Mononuclear cell (primary cell): ENCODE data around the gene OGFOD2. TPM values are rescaled to one million over a fixed set of nuclear protein-coding genes. Genes with fewer than 3 reads are reported as not detected.

Experiments used
- H3K27me3 ChIP-seq: 2 replicates; pipeline ENCODE4 v1.6.0; 2011; ENCODE audit warnings: low read length, control low read depth; ENCODE audit not compliant: insufficient read depth
- H3K4me1 ChIP-seq: 2 replicates; pipeline ENCODE4 v1.5.1; 2011; ENCODE audit warnings: mild to moderate bottlenecking, low read length, control low read depth; ENCODE audit not compliant: insufficient read depth
- H3K4me3 ChIP-seq: 2 replicates; pipeline ENCODE4 v1.5.1; 2011; ENCODE audit warnings: mild to moderate bottlenecking, low read length, moderate library complexity
- H3K9me3 ChIP-seq: 2 replicates; pipeline ENCODE4 v1.5.1; 2011; ENCODE audit warnings: low read depth, mild to moderate bottlenecking, control low read depth, low read length
- total RNA-seq: library from RNA; depleted of rRNA; stranded (reverse); fragments of >200 nt; gene quantifications from one replicate; pipeline ENCODE4 v1.2.3, GENCODE V29; 2012

The OGFOD2 gene
- total RNA-seq, 1 donor: 4.5 TPM

DNA sequence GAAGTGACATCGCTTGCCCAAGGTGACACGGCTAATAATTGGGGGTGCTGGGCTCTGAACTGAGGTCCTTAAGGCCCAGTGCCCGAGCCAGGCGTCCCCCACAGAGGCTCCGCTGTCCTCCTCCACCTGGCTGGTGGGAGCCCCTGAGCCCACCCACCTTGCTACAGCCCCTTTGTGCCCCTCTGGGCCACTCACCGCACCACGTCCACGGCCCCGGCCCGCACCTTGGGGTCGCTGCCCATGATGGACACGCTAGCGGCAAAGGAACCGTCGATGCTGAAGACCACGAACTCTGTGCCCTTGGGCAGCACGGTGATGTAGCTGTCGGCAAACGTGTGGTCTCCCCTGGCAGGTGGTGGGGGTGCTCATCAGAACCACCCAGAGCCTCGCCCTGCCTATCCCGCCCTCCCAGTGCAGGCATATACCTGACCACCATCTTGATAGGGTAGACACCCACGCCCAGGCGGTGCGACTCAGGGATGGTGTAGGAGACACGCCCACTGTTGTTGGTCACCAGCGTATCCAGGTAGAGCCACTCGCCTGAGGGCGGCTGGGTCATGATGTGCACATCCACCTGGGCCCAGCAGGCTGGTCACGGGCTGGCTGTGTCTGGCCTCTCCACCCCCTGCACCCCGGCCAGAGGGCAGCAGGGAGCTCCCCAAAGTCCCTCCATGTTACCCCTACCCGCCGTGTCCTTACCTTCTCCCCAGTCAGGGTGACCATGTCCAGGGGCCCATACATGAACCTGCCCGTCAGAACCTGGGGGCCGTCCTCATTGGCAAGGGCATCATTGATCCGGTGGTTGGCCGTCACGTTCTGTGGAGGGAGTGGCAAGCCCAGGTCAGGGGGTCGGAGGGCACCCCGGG is 12.3 kb downstream of the OGFOD2 start:
- Histone ChIP-seq H3K4me1 (peaks cover 30% of the 10 kb centered on the region), H3K4me3 (no peak overlapping the region)

DNA sequence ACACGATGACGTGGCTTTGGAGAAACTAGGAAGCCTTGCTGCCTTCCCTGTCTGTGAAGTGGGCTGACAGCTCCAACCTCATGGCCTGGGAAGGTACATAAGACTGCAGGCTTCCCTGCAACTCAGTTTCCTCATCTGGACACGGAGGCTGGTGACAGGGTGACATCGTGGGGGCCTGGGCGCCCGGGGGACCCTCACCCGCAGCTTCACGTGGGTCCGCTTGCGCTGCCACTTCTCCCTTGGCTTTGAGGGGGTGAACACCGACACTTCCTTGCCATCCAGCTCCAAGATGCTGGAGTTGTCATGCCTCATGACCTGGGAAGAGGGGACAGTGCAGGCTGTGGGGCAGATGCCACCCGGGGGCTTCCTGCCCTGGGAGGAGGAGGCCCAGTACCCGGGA is 13.0 kb downstream of the OGFOD2 start:
- H3K9me3 ChIP-seq: no peaks in the 10 kb centered on the region
- H3K4me3 ChIP-seq: no peak overlapping the region
- no peaks in the 10 kb centered on the region for H3K27me3 ChIP-seq
- peaks cover 23% of the 10 kb centered on the region for H3K4me1 ChIP-seq

More for the DNA sequence above, 12.3 kb downstream of the OGFOD2 start:
- Histone ChIP-seq H3K27me3 (no peaks in the 10 kb centered on the region), H3K9me3 (no peaks in the 10 kb centered on the region)

GRCh38 chr12:122988612-122989212 is 13.7 kb downstream of the OGFOD2 start:
- Histone ChIP-seq H3K9me3 (no peaks in the 10 kb centered on the region), H3K4me3 (no peak overlapping the region), H3K27me3 (no peaks in the 10 kb centered on the region), H3K4me1 (peaks cover 16% of the 10 kb centered on the region)

- H3K4me1 ChIP-seq: peaks cover 10% of the 10 kb centered on the region
- no peaks in the 10 kb centered on the region for H3K27me3 ChIP-seq
- no peak overlapping the region for H3K4me3 ChIP-seq
- H3K9me3 ChIP-seq: no peaks in the 10 kb centered on the region
Observed at GRCh38 chr12:122989225-122989839, 14.3 kb downstream of the OGFOD2 start.

GRCh38 chr12:122989874-122990419 is 14.9 kb downstream of the OGFOD2 start:
- peaks cover 4% of the 10 kb centered on the region for H3K4me1 ChIP-seq
- no peaks in the 10 kb centered on the region for H3K9me3 ChIP-seq
- H3K27me3 ChIP-seq: no peaks in the 10 kb centered on the region
- H3K4me3 ChIP-seq: no peak overlapping the region

DNA sequence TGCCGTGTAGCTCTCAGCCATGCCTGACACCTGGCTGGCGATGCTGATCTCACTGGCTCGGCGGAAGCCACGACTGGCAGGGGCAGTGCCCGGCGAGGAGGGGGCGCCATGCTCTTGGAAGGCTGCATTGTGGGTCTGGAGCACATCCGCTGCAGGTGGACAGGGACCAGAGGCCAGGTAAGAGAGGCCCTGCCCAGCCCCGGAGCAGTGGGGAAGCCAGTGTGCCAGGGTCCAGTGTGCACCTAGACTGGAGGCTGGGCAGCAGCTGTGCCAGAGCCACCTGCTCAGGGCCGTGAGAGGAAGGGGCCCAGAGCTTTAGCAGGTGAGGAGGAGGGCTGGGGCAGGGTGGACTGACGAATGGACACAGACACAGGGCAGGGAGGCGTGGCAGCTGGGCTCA is 15.5 kb downstream of the OGFOD2 start:
- Histone ChIP-seq H3K27me3 (no peaks in the 10 kb centered on the region), H3K9me3 (no peaks in the 10 kb centered on the region), H3K4me3 (no peak overlapping the region), H3K4me1 (no peaks in the 10 kb centered on the region)

- no peaks in the 10 kb centered on the region for H3K27me3 ChIP-seq
- no peak overlapping the region for H3K4me3 ChIP-seq
- H3K4me1 ChIP-seq: no peaks in the 10 kb centered on the region
- no peaks in the 10 kb centered on the region for H3K9me3 ChIP-seq
Observed at GRCh38 chr12:122990961-122991622, 16.0 kb downstream of the OGFOD2 start.

DNA sequence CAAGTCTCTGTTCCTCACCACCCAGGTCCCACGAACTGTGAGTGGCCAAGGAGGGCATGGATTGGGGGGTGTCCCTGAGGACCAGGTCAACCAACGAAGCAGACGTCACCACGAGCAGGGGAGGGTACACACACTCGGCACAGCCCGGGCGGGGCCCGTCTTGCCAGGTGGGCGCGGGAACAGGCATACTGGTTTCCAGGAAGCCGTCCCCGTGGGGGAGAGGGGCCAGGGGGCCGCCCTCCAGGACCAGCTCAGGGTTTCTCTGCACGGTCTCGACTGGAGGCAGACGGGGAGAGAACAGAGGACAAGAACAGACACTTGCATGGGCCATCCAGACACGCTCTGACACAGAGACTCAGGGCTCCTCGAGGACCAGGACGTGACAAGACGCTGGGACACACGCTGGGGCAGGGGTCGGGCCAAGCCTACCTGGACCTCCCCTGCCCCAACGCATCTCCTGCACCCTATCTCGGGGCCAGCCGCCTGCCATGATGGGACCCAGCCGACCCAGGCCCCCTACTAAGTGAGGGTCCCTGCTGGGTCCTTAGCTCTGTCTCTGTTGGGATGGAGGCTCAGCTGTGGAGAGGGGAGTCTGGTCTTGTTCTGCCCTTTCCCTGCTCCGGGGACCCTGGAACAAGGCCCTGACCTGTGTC is 16.7 kb downstream of the OGFOD2 start:
- H3K4me1 ChIP-seq: no peaks in the 10 kb centered on the region
- no peaks in the 10 kb centered on the region for H3K27me3 ChIP-seq
- H3K9me3 ChIP-seq: no peaks in the 10 kb centered on the region
- H3K4me3 ChIP-seq: no peak overlapping the region

GRCh38 chr12:122992386-122992785 is 17.3 kb downstream of the OGFOD2 start:
- no peaks in the 10 kb centered on the region for H3K4me1 ChIP-seq
- no peaks in the 10 kb centered on the region for H3K27me3 ChIP-seq
- H3K9me3 ChIP-seq: no peaks in the 10 kb centered on the region

DNA sequence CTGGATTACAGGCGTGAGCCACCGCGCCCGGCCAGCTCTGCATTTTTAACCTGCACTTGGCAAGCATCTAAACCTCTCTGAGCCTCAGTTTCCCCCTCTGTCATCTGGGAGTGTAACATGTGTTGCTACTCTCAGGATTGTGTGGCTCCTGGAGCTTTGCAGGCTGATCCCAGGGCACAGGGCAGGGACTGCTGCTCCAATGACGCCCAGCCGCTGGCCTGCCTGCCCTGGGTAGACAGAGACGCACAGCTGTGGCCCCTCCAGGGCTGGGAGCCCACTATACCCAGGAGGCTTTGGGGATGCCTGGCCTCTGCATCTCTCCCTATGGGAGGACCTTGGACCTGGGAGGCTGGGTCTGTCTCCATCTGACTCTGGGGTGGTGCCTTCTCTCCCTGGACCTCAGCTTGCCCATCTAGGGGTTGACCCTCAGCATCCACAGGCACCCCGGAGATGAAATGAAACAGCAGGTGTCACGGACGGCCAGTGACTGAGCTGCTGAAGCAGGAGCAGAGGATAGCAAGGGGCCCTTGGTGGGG is 19.2 kb downstream of the OGFOD2 start:
- H3K4me3 ChIP-seq: no peak overlapping the region
- H3K4me1 ChIP-seq: no peaks in the 10 kb centered on the region
- H3K27me3 ChIP-seq: no peaks in the 10 kb centered on the region
- no peaks in the 10 kb centered on the region for H3K9me3 ChIP-seq

More at GRCh38 chr12:122992386-122992785, 17.3 kb downstream of the OGFOD2 start:
- no peak overlapping the region for H3K4me3 ChIP-seq

DNA sequence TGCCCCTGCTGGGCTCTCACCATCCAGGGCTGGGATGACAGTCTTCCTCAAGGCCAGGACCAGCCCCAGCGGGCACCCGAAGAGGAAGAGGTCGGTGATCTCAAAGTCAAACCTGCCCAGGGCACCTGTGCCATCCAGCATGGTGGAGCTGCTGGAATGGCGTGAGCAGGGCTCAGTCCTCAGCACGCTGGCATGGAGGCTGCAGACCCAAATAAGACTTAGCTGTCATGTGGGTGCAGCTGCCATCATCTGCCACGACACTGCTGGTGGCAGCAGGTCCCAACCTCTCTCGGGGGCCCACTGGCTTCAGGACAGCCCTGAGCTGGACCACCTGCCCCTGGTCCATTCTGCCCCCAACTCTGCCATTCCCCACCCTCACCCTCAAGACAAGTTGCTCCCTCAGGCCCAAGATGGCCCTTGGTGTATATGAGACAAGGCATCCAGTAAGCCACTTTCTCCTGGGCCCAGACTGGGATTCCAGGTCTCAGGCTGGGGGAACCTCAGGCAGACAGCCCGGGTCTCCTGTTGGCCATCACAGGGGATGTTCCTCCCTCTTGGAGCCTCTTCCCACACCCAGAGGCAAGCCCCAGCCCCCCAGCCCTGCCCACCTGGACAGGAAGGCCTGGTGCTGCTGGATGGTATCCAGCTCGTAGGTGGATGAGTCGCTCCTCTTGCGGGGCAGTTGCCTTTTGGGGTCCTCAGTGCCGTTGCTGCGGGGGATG is 19.9 kb downstream of the OGFOD2 start:
- no peaks in the 10 kb centered on the region for H3K27me3 ChIP-seq
- no peak overlapping the region for H3K4me3 ChIP-seq
- H3K9me3 ChIP-seq: no peaks in the 10 kb centered on the region
- no peaks in the 10 kb centered on the region for H3K4me1 ChIP-seq

GRCh38 chr12:122995503-122996187 is 20.6 kb downstream of the OGFOD2 start:
- H3K4me1 ChIP-seq: no peaks in the 10 kb centered on the region
- H3K4me3 ChIP-seq: no peak overlapping the region
- H3K27me3 ChIP-seq: no peaks in the 10 kb centered on the region
- no peaks in the 10 kb centered on the region for H3K9me3 ChIP-seq

DNA sequence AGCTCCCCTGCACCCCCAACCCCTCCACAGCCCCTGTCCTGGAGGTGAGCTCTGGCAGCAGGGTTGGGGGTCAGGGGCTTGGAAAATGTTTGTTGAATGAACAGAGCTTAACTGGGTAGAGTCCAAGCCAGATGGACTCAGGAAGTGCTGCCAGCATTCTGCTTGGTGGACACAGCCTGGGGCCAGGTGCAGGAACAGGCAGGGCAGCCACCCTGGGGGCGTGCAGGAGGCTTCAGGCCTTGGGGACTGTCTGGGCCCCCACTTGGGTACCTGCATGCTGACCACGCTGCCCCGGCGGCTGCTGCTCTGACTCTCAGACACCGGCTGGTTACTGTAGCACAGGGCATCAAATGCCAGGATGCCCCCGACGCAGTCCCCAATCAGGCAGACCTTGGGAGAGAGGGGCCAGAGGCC is 21.2 kb downstream of the OGFOD2 start:
- H3K4me1 ChIP-seq: no peaks in the 10 kb centered on the region
- no peaks in the 10 kb centered on the region for H3K27me3 ChIP-seq
- no peak overlapping the region for H3K4me3 ChIP-seq
- no peaks in the 10 kb centered on the region for H3K9me3 ChIP-seq
